ENCODE measurements around the gene GIPC2.

- no peak for TF ChIP-seq CTCF (IDR thresholded peaks at IDR 0.05; ENCODE audit: low read depth, low read length, poor library complexity, severe bottlenecking)
- TF ChIP-seq EZH2phosphoT487 (IDR thresholded peaks at IDR 0.05; ENCODE audit: borderline replicate concordance, low read length) = no peak
Observed at GRCh38 chr1:78143152-78143551, 97.4 kb downstream of the GIPC2 start.
